ENCODE measurements around the gene FBXL13. TPM values are rescaled to one million over a fixed set of nuclear protein-coding genes. Genes with fewer than 3 reads are reported as not detected.

Gene FBXL13
- total RNA-seq (2022), result 1.3 and 2.6 TPM in 2 replicates
- percentile 37 among the genes with signal in this experiment for Bru-seq, nascent RNA
- percentile 31 among the genes with signal in this experiment for BruChase-seq, experiment 1, labeled RNA remaining after a 6-hour chase
- BruChase-seq, experiment 2, labeled RNA remaining after a 2-hour chase, result percentile 37 among the genes with signal in this experiment
- long read RNA-seq, partial matches to known transcripts, result 0 of 3 reads
- long read RNA-seq, other reads (novel, unspliced or antisense), result 3 of 3 reads

DNA sequence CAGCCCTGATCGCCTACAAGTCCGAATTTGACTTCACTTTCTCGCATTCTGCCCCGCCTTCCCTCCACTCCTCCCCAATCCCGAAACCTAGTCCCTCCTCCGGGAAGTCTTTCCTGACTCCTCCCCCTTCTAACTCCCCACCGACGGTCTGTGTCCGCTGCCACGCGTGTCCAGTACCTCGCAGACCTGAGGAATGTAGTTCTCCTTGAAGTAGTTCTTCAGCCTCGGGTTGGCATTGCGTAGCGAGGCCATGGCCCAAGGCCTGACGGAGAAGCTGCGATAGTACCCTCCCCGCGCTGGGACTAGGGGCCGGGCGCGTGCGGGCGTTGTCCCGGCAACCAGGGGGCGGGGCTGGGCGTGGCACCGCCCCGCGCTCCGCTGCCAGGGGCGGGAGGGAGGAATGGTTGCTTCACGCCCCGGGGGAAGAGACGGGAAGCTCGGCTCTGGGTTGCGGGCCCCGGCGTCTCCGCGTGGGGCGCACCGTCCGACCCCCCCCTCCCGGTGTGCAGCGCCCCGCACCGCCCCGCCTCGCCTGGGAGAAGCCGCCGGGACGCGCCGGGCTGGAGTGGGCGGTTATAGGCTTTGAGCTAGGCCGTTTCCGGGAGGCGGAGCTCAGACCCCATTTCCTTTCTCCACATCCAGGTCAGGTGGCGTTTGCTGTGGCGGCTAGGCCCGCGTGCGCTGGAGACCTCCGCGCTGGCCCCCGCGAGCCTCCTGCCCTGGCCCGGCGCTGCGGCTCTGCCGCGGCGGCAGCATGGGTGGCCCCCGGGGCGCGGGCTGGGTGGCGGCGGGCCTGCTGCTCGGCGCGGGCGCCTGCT lies at the start of gene FBXL13, which contains the start of gene ARMC10:
Gene FBXL13, minus strand, starts transcription at position 278 of the 818 bp plus-strand sequence.
Gene ARMC10, plus strand, starts transcription at position 622 of the 818 bp plus-strand sequence. Its CDS starts 133 bp downstream, at position 755.
- BruUV-seq (replicated peaks), result no TSS peak
- H3K4me3 Mint-ChIP-seq (ENCODE audit: low read depth, unreplicated experiment), result peak within 1 kb of the TSS; percentile 83
- no peaks in the 10 kb centered on the region for H3K9me3 Mint-ChIP-seq (ENCODE audit: low read depth, unreplicated experiment)
- TF ChIP-seq, protein P1, sequence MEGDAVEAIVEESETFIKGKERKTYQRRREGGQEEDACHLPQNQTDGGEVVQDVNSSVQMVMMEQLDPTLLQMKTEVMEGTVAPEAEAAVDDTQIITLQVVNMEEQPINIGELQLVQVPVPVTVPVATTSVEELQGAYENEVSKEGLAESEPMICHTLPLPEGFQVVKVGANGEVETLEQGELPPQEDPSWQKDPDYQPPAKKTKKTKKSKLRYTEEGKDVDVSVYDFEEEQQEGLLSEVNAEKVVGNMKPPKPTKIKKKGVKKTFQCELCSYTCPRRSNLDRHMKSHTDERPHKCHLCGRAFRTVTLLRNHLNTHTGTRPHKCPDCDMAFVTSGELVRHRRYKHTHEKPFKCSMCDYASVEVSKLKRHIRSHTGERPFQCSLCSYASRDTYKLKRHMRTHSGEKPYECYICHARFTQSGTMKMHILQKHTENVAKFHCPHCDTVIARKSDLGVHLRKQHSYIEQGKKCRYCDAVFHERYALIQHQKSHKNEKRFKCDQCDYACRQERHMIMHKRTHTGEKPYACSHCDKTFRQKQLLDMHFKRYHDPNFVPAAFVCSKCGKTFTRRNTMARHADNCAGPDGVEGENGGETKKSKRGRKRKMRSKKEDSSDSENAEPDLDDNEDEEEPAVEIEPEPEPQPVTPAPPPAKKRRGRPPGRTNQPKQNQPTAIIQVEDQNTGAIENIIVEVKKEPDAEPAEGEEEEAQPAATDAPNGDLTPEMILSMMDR (IDR thresholded peaks at IDR 0.05; ENCODE audit: unreplicated experiment), result no peak
- CTCF ChIA-PET, result interaction anchor here (0.8 to 1.6 kb wide), 6 partner anchors 9 to 326 kb away, joined by 3 to 8 read pairs (median 3); partner anchors contain the start of gene FAM185A
- peak within 1 kb of the TSS; percentile 78 for H3K27ac Mint-ChIP-seq (ENCODE audit: unreplicated experiment)
- DNase-seq, result peak; percentile 88
- peaks cover 33% of the 10 kb centered on the region for H3K4me1 Mint-ChIP-seq (ENCODE audit: low read depth, unreplicated experiment)
- no peaks in the 10 kb centered on the region for H3K27me3 Mint-ChIP-seq (ENCODE audit: unreplicated experiment)
- peaks cover 34% of the 10 kb centered on the region for H3K36me3 Mint-ChIP-seq (ENCODE audit: insufficient read depth, unreplicated experiment)
- intact Hi-C loops (cut with micrococcal nuclease; ENCODE audit: unreplicated experiment), result loop anchor here (5.0 kb wide), 1 partner anchor 73 kb away; the partner anchor contains the start of gene NAPEPLD

DNA sequence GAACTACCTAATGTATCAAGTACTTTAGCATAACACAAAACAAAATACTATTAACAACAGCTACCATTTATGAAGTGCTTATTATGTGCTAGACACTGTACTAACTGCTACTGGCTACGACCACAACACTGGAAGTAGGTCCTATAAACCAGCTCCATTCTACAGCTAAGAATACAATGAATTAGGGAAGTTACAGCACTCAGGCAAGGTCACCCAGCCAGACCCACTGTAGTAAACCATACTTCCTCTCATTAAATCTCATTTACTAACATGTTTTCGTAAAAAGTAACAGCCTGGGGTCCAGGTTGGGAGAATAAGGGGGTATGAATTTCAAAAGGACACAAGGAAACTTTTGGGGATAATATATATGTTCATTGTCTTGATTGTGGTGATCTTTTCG lies 48.9 kb upstream of the FBXL13 start:
- CTCF ChIA-PET, result no interaction called here
- no peaks in the 10 kb centered on the region for H3K9me3 Mint-ChIP-seq (ENCODE audit: low read depth, unreplicated experiment)
- no peaks in the 10 kb centered on the region for H3K27me3 Mint-ChIP-seq (ENCODE audit: unreplicated experiment)
- BruUV-seq (replicated peaks), result no TSS peak
- no peak overlapping the region for H3K4me3 Mint-ChIP-seq (ENCODE audit: low read depth, unreplicated experiment)
- DNase-seq, result no peak
- peaks cover 33% of the 10 kb centered on the region for H3K36me3 Mint-ChIP-seq (ENCODE audit: insufficient read depth, unreplicated experiment)
- intact Hi-C loops (cut with micrococcal nuclease; ENCODE audit: unreplicated experiment), result no loop called here
- no peak overlapping the region for H3K27ac Mint-ChIP-seq (ENCODE audit: unreplicated experiment)
- TF ChIP-seq, protein P1 (IDR thresholded peaks at IDR 0.05; ENCODE audit: unreplicated experiment), result no peak
- peaks cover 10% of the 10 kb centered on the region for H3K4me1 Mint-ChIP-seq (ENCODE audit: low read depth, unreplicated experiment)

DNA sequence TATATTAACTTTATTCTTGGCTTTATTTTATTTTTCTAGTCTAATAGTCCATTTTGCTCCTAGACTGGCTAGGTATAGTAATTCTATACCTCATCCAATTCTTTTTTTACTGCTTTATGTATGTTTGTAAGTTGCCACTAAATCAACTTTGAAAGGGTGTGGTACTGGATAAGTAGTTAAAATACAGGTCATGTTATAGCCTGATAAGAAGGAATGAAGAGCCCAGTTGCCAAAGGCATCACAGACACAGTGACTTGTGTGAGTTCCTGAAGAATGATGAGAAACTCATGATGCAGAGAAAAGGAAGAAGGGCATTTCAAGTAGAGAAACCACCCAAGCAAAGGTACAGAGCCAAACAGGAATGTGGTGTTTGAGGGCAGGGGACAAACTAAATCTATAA lies 47.0 kb upstream of the FBXL13 start:
- Mint-ChIP-seq H3K9me3 (ENCODE audit: low read depth, unreplicated experiment) (no peaks in the 10 kb centered on the region), H3K27me3 (ENCODE audit: unreplicated experiment) (no peaks in the 10 kb centered on the region), H3K27ac (ENCODE audit: unreplicated experiment) (no peak overlapping the region), H3K4me3 (ENCODE audit: low read depth, unreplicated experiment) (no peak overlapping the region), H3K36me3 (ENCODE audit: insufficient read depth, unreplicated experiment) (peaks cover 26% of the 10 kb centered on the region), H3K4me1 (ENCODE audit: low read depth, unreplicated experiment) (peaks cover 15% of the 10 kb centered on the region)
- CTCF ChIA-PET, result interaction anchor here (0.6 kb wide), 1 partner anchor 20 kb away, joined by 6 read pairs; no protein-coding TSS in a partner anchor
- TF ChIP-seq, protein P1 (IDR thresholded peaks at IDR 0.05; ENCODE audit: unreplicated experiment), result no peak
- intact Hi-C loops (cut with micrococcal nuclease; ENCODE audit: unreplicated experiment), result no loop called here
- no peak for DNase-seq
- BruUV-seq (replicated peaks), result no TSS peak

DNA sequence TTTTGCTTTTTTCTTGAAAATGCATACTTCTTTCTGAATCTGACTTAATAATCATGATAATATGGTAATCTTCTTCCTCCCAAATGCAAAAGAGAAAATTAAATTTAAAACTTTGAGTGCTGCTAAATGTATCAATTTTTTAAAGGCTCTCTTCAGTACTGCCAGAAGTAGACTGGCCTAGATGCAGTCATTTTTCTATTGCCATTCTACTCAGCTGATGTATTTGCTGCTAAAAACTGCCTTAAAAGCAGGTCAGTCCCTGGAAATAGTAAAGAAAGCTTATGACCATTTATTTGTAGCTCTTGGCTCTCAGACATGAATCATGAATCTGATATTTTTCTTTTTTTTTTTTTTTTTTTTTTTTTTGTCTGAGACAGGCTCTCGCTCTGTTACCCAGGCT lies 45.8 kb upstream of the FBXL13 start:
- no peak overlapping the region for H3K4me3 Mint-ChIP-seq (ENCODE audit: low read depth, unreplicated experiment)

More for the DNA sequence above, 45.8 kb upstream of the FBXL13 start:
- no peaks in the 10 kb centered on the region for H3K27me3 Mint-ChIP-seq (ENCODE audit: unreplicated experiment)
- no TSS peak for BruUV-seq (replicated peaks)
- no peak overlapping the region for H3K27ac Mint-ChIP-seq (ENCODE audit: unreplicated experiment)
- intact Hi-C loops (cut with micrococcal nuclease; ENCODE audit: unreplicated experiment), result no loop called here
- CTCF ChIA-PET, result interaction anchor here (0.6 to 0.7 kb wide), 2 partner anchors 54 to 437 kb away, joined by 3 read pairs; no protein-coding TSS in a partner anchor
- no peaks in the 10 kb centered on the region for H3K9me3 Mint-ChIP-seq (ENCODE audit: low read depth, unreplicated experiment)
- TF ChIP-seq, protein P1 (IDR thresholded peaks at IDR 0.05; ENCODE audit: unreplicated experiment), result no peak
- H3K4me1 Mint-ChIP-seq (ENCODE audit: low read depth, unreplicated experiment), result peaks cover 22% of the 10 kb centered on the region
- peaks cover 21% of the 10 kb centered on the region for H3K36me3 Mint-ChIP-seq (ENCODE audit: insufficient read depth, unreplicated experiment)
- DNase-seq, result no peak
